ENCODE results near the gene LSM14A. TPM values are rescaled to one million over a fixed set of nuclear protein-coding genes. Genes with fewer than 3 reads are reported as not detected.

LSM14A gene
- total and polyA plus RNA-seq, 9 of the 15 experiments (the other 6 are each of a cell fraction or from before 2014, with no cell fraction given) = 19.5 to 150 (median 95.1) TPM

- TF ChIP-seq HNRNPH1 (optimal IDR thresholded peaks at IDR 0.05; ENCODE audit: low read depth, low read length) (no peak), NFYB (IDR thresholded peaks at IDR 0.05; ENCODE audit: extremely low read depth, insufficient read length) (no peak), HOMEZ (CRISPR knock-in tag; IDR thresholded peaks at IDR 0.05) (no peak), ZNF764 (CRISPR knock-in tag; IDR thresholded peaks at IDR 0.05; ENCODE audit: low read depth) (no peak), RBM22 (IDR thresholded peaks at IDR 0.05; ENCODE audit: low read depth, low read length, poor library complexity, severe bottlenecking) (peak; percentile 60), ARID3B (CRISPR knock-in tag; IDR thresholded peaks at IDR 0.05; ENCODE audit: borderline replicate concordance) (no peak), NFXL1 (CRISPR knock-in tag; IDR thresholded peaks at IDR 0.05) (no peak), KAT7 (CRISPR knock-in tag; IDR thresholded peaks at IDR 0.05; ENCODE audit: borderline replicate concordance) (no peak), ZNF583 (CRISPR knock-in tag; IDR thresholded peaks at IDR 0.05) (no peak), CAMTA2 (CRISPR knock-in tag; conservative IDR thresholded peaks at IDR 0.05) (no peak), ELF1 (tag; IDR thresholded peaks at IDR 0.05) (no peak), HNRNPLL (IDR thresholded peaks at IDR 0.05; ENCODE audit: low read depth, low read length, poor library complexity, severe bottlenecking) (no peak), TRIM24 (IDR thresholded peaks at IDR 0.05) (no peak), TRIM25 (IDR thresholded peaks at IDR 0.05; ENCODE audit: borderline replicate concordance) (no peak), ZNF253 (CRISPR knock-in tag; conservative IDR thresholded peaks at IDR 0.05) (no peak), TRIM28 (IDR thresholded peaks at IDR 0.05) (no peak), XRCC4 (IDR thresholded peaks at IDR 0.05; ENCODE audit: extremely low read depth, insufficient read depth, insufficient read length) (no peak), ZNF561 (CRISPR knock-in tag; conservative IDR thresholded peaks at IDR 0.05) (no peak), DEAF1 (CRISPR knock-in tag; IDR thresholded peaks at IDR 0.05) (no peak)
- TF ChIP-seq, protein P1, sequence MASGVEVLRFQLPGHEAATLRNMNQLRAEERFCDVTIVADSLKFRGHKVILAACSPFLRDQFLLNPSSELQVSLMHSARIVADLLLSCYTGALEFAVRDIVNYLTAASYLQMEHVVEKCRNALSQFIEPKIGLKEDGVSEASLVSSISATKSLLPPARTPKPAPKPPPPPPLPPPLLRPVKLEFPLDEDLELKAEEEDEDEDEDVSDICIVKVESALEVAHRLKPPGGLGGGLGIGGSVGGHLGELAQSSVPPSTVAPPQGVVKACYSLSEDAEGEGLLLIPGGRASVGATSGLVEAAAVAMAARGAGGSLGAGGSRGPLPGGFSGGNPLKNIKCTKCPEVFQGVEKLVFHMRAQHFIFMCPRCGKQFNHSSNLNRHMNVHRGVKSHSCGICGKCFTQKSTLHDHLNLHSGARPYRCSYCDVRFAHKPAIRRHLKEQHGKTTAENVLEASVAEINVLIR (CRISPR knock-in tag; IDR thresholded peaks at IDR 0.05) = no peak
Observed at GRCh38 chr19:34254698-34255432, 82.6 kb downstream of the LSM14A start (continued).

Data from K562 (cell line).